ENCODE results near the gene TRIM52. TPM values are rescaled to one million over a fixed set of nuclear protein-coding genes. Genes with fewer than 3 reads are reported as not detected.
"Not testable (repeated sequence)": the region's sequence is repeated elsewhere in the genome, so short reads cannot be mapped to it uniquely, and the experiment has no call there.

The TRIM52 gene
- total and polyA plus RNA-seq, 5 experiments from 2014 or later, result 23.6 to 64.2 (median 36.3) TPM

DNA sequence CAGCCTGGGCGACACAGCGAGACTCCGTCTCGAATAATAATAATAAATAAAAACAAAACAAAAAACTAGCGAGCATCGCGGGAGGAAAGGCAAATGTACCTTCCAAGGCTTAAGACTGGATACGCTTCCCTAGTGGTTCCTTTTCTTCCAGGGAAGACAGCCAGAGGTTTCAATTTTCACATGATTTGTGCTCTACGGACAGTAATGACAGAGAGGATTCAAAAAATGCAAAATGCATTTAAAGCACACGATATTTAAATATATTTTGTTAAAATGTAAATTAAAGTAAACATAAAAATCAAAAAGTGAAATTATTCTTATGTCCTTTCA, 42.2 kb downstream of the TRIM52 start:
- Mint-ChIP-seq H3K27ac (peak overlapping the region in 8 of 10 donors; percentile 89 to 99 (median 97)), H3K4me3 (peak overlapping the region; percentile 87 to 99 (median 98)), H3K27me3 (peaks cover 0 to 12% (median 0%) of the 10 kb centered on the region in 5 donors), H3K4me1 (peaks cover 34 to 61% (median 56%) of the 10 kb centered on the region in 4 donors), H3K9me3 (peaks cover 0 to 15% (median 0%) of the 10 kb centered on the region in 9 donors), H3K36me3 (peaks cover 0 to 6% (median 3%) of the 10 kb centered on the region in 3 donors)
- no peak for ATAC-seq
- no peak for DNase-seq
- POLR2A ChIA-PET, result interaction anchor here (0.6 to 3.5 kb wide), 3 partner anchors 12 to 361 kb away, joined by 3 to 46 read pairs (median 4); no protein-coding TSS in a partner anchor

DNA sequence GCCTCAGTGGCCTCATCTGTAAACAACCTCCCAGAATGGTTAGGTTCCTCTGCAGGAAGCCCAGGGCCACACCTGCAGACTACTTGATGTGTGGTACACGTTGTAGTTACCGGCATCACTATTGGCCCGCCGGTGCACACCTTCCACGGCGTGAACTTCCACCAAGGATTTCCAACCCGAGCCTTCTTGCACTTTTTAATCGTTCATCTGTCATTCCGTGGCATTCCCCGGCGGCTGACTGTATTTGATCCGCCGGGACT, 43.2 kb downstream of the TRIM52 start:
- H3K4me1 Mint-ChIP-seq, result peaks cover 30 to 53% (median 51%) of the 10 kb centered on the region in 4 donors
- DNase-seq, result peak in 6 of 10 donors; percentile 29 to 67 (median 42)
- H3K27ac Mint-ChIP-seq, result peak overlapping the region; percentile 89 to 99 (median 96)

DNA sequence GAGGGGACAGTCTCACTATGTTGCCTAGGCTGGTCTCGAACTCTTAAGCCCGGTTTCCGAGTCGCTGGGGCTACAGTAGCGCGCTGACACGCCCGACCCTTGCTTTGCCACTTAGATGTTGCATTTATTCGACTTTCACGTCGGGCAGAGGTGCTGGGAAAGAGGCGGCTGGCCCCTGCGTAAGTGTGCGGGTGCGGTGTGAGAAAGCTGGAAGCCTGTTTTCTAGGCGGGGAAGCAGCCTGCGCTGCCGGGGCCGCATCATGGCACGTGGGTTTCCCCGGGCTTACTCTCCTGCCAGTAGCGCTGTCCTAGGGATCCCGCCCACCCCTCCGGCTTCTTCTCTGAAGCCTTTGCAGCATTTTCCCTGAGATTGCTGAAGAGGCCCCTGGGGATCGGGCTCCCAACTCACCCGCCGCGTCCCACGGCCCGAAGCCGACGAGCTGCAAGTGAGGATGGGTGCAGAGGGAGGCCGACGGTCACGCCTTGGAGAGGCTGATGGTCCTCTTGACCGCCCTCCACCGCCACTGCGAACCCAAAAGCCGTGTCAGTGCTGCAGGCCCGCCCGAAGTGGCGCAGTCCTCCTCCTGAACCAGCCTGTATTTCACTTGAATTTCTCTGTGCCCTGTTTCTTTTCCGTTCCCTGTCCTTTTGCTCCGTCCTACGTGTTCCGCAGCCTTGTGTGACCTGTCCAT, 43.7 kb downstream of the TRIM52 start:
- peaks cover 0 to 11% (median 0%) of the 10 kb centered on the region in 5 donors for H3K27me3 Mint-ChIP-seq
- H3K4me3 Mint-ChIP-seq, result peak overlapping the region; percentile 87 to 99 (median 98)
- peak; percentile 46 to 82 (median 68) for DNase-seq
- peaks cover 0 to 14% (median 0%) of the 10 kb centered on the region in 9 donors for H3K9me3 Mint-ChIP-seq
- peak overlapping the region; percentile 89 to 99 (median 96) for H3K27ac Mint-ChIP-seq
- ATAC-seq, result peak; percentile 29 to 36
- POLR2A ChIA-PET, result interaction anchor here (0.6 to 3.5 kb wide), 8 partner anchors 10 to 44 kb away, joined by 4 to 46 read pairs (median 8); partner anchors contain the start of genes TRIM52 and TRIM7
- H3K36me3 Mint-ChIP-seq, result peaks cover 0 to 6% (median 3%) of the 10 kb centered on the region in 3 donors
- H3K4me1 Mint-ChIP-seq, result peaks cover 28 to 51% (median 48%) of the 10 kb centered on the region in 4 donors

More for the DNA sequence above, 43.2 kb downstream of the TRIM52 start:
- Mint-ChIP-seq H3K4me3 (peak overlapping the region; percentile 87 to 99 (median 98)), H3K27me3 (peaks cover 0 to 12% (median 0%) of the 10 kb centered on the region in 5 donors), H3K36me3 (peaks cover 0 to 6% (median 3%) of the 10 kb centered on the region in 3 donors), H3K9me3 (peaks cover 0 to 15% (median 0%) of the 10 kb centered on the region in 9 donors)
- peak; percentile 22 to 24 for ATAC-seq
- POLR2A ChIA-PET, result interaction anchor here (1.0 to 3.5 kb wide), 6 partner anchors 11 to 43 kb away, joined by 4 to 46 read pairs (median 17); partner anchors contain the start of genes TRIM52 and TRIM7

DNA sequence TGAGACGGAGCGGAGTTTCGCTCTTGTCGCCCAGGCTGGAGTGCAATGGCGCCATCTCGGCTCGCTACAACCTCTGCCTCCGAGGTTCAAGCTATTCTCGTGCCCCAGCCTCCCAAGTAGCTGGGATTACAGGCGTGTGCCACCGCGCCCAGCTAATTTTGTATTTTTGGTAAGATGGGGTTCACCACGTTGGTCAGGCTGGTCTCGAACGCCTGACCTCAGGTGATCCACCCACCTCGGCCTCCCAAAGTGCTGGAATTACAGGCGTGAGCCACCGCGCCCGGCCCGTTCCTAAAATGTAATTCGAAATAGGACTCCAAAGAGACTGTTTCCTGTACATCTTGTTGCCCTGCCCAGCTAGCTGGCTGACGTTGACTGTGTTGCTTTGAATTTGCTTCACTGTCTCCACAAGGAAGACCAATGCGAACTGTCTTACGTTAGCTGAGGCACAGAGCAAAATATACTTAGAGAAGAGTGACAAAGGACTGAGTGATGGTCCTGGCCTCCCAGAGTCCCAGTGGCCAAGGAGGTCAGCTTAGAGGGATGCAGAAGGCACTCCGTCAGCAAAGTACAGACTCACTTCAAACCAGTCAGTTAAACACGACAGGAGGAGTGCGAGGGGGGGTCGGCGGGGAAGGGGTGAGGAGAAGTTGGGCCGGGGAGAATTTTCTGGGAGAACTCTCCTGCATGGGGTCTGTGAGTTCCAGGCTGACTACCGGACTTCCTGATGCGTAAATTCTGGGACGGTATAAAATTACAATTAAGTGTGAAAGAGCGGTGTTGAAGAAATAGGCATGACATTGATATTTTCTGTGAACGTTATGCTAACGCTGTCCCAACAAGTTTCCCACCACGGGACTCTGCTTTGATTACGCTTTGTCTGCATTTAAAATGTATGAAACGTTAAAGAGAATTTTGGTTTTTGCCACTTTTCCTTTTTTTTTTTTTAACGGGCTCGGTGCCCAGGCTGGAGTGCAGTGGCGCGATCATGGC, 44.6 kb downstream of the TRIM52 start:
- peaks cover 0 to 3% (median 2%) of the 10 kb centered on the region in 3 donors for H3K36me3 Mint-ChIP-seq
- POLR2A ChIA-PET, result interaction anchor here (0.6 to 3.5 kb wide), 9 partner anchors 9 to 45 kb away, joined by 3 to 46 read pairs (median 7); partner anchors contain the start of genes TRIM52 and TRIM7
- DNase-seq (peak in 7 of 10 donors; percentile 28 to 70 (median 46)), ATAC-seq (peak in 1 of 2 donors; percentile 45)
- peak overlapping the region; percentile 81 to 99 (median 92) for H3K27ac Mint-ChIP-seq
- peaks cover 22 to 45% (median 42%) of the 10 kb centered on the region in 4 donors for H3K4me1 Mint-ChIP-seq
- H3K4me3 Mint-ChIP-seq, result peak overlapping the region; percentile 87 to 99 (median 98)
- peaks cover 0 to 5% (median 0%) of the 10 kb centered on the region in 9 donors for H3K9me3 Mint-ChIP-seq
- peaks cover 0 to 4% (median 0%) of the 10 kb centered on the region in 5 donors for H3K27me3 Mint-ChIP-seq

DNA sequence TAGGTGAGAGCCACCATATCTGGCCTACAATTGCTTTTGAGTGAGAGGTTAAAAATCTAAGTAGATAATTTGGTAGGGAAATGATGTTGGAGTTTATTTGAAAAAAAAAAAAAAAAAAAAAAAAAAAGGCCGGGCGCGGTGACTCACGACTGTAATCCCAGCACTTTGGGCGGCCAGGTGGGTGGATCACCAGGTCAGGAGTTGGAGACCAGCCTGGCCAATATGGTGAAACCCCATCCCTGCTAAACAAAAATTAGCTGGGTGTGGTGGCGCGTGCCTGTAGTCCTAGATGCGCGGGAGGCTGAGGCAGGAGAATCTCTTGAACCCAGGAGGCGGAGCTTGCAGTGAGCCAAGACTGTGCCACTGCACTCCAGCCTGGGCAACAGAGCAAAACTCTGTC, 46.7 kb downstream of the TRIM52 start:
- H3K9me3 Mint-ChIP-seq, ATAC-seq, H3K36me3 Mint-ChIP-seq, H3K27ac Mint-ChIP-seq, H3K27me3 Mint-ChIP-seq, DNase-seq: not testable (repeated sequence)
- H3K4me1 Mint-ChIP-seq, result peaks cover 17 to 32% (median 28%) of the 10 kb centered on the region in 4 donors
- POLR2A ChIA-PET, result interaction anchor here (0.9 to 5.7 kb wide), 3 partner anchors 22 to 47 kb away, joined by 3 to 24 read pairs (median 9); no protein-coding TSS in a partner anchor
- peak overlapping the region in 4 of 10 donors; percentile 4 to 50 (median 28) for H3K4me3 Mint-ChIP-seq

DNA sequence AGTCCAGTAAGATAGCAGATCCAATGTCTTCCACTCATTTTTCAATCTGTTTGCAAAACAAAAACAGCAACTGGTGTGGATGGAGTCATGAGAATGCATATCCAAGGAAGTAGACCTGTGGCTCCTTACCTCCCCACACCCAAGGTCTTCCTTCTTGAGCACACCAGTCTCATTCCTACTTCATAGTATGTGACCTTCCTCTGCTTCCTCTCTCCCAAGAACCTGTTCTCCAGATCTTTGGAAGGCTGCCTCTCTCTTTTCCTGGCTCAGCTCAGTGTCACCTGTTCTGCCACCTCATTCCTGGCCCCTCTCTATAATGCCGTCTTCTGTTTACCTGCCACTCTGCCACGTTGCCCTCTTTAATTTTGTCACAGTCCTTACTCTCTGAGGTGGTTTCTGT, 48.0 kb downstream of the TRIM52 start:
- Mint-ChIP-seq H3K36me3 (no peaks in the 10 kb centered on the region), H3K27me3 (no peaks in the 10 kb centered on the region), H3K27ac (peak overlapping the region in 1 of 10 donors; percentile 15), H3K4me3 (no peak overlapping the region), H3K4me1 (peaks cover 18 to 32% (median 26%) of the 10 kb centered on the region in 4 donors), H3K9me3 (peaks cover 0 to 3% (median 0%) of the 10 kb centered on the region in 9 donors)
- ATAC-seq (no peak), DNase-seq (no peak)
- POLR2A ChIA-PET, result interaction anchor here (0.6 to 5.7 kb wide), 4 partner anchors 10 to 49 kb away, joined by 3 to 24 read pairs (median 4); partner anchors contain the start of gene TRIM41

DNA sequence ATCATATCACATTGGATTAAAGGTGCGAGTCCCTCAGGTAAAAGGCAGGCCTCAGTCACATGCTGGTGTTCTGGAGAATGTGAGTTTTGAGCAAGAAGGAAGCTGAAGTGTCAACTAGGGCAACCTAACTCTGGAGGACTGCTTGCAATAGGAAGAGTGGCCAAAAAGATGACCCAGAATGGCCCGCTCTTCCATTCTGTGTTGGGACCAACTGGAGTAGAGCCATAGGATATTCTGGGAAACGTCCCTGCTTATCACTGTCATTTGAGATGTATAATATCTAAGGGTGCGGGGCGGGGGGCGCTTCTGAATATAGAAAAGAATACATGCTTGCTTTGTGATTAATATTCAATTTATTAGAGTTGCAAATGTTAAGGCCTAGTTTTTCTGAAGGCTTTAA, 48.9 kb downstream of the TRIM52 start:
- peaks cover 0 to 5% (median 0%) of the 10 kb centered on the region in 9 donors for H3K9me3 Mint-ChIP-seq
- DNase-seq, result no peak
- peaks cover 0 to 3% (median 0%) of the 10 kb centered on the region in 3 donors for H3K36me3 Mint-ChIP-seq
- H3K27me3 Mint-ChIP-seq, result peaks cover 0 to 4% (median 0%) of the 10 kb centered on the region in 5 donors
- POLR2A ChIA-PET, result interaction anchor here (0.6 to 5.7 kb wide), 3 partner anchors 20 to 29 kb away, joined by 3 to 24 read pairs (median 7); no protein-coding TSS in a partner anchor
- no peak overlapping the region for H3K4me3 Mint-ChIP-seq
- H3K27ac Mint-ChIP-seq, result no peak overlapping the region
- no peak for ATAC-seq
- H3K4me1 Mint-ChIP-seq, result peaks cover 18 to 35% (median 26%) of the 10 kb centered on the region in 4 donors

DNA sequence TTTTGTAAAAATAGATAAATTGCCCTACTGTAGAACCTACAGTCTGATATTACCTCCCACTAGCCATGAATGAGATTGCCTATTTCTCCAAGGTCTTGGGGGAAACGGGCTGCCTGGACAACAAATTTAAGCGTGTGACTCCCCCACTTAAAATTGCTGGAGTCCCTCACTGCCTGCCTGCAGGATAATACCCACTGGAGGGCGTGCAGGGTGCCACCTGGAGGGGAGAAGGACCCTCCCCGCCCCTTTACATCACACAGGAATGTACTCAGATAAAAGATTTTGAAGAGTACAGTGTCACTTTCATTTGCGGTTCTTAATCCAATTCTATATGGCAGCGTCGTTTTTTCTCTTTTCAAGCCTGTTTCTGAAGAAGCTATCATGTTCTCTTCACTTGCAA, 49.7 kb downstream of the TRIM52 start:
- Mint-ChIP-seq H3K4me3 (no peak overlapping the region), H3K4me1 (peaks cover 19 to 38% (median 30%) of the 10 kb centered on the region in 4 donors), H3K27ac (peak overlapping the region in 3 of 10 donors; percentile 37 to 67 (median 42)), H3K9me3 (peaks cover 0 to 10% (median 0%) of the 10 kb centered on the region in 9 donors), H3K36me3 (peaks cover 0 to 7% (median 2%) of the 10 kb centered on the region in 3 donors), H3K27me3 (peaks cover 0 to 10% (median 4%) of the 10 kb centered on the region in 5 donors)
- ATAC-seq (no peak), DNase-seq (peak in 2 of 10 donors; percentile 27 to 32)
- POLR2A ChIA-PET, result interaction anchor here (5.7 kb wide), 1 partner anchor 19 kb away, joined by 24 read pairs; no protein-coding TSS in a partner anchor

DNA sequence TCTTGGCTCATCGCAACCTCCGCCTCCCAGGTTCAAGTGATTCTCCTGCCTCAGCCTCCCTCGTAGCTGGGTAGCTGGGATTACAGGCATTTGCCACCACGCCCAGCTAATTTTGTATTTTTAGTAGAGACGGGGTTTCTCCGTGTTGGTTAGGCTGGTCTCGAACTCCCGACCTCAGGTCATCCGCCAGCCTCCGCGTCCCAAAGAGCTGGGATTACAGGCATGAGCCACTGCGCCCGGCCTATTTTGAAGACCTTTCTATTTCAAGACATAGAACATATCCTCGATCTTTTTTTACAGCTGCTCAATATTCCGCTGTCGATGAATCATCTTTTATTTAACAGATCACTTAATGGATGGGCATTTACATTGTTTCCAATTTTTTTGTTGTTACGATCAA, 50.2 kb downstream of the TRIM52 start:
- ATAC-seq, DNase-seq, H3K4me3 Mint-ChIP-seq, H3K36me3 Mint-ChIP-seq, H3K9me3 Mint-ChIP-seq: not testable (repeated sequence)
- H3K27me3 Mint-ChIP-seq, result peaks cover 4 to 15% (median 8%) of the 10 kb centered on the region in 5 donors
- POLR2A ChIA-PET, result interaction anchor here (5.7 kb wide), 1 partner anchor 19 kb away, joined by 24 read pairs; no protein-coding TSS in a partner anchor
- H3K27ac Mint-ChIP-seq, result peak overlapping the region in 2 of 10 donors; percentile 1 to 37
- peaks cover 22 to 41% (median 33%) of the 10 kb centered on the region in 4 donors for H3K4me1 Mint-ChIP-seq

DNA sequence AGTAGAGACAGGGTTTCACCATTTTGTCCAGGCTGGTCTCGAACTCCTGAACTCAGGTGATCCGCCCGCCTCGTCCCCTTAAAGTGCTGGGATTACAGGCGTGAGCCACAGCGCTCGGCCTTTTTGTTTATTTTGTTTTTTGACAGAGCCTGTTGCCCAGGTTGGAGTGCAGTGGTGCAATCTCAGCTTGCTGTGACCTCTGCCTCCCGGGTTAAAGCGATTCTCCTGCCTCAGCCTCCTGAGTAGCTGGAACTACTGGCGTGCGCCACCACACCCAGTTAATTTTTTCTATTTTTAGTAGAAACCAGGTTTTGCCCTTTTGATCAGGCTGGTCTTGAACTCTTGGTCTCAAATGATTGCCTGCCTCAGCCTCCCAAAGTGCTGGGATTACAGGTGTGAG, 50.8 kb downstream of the TRIM52 start:
- Mint-ChIP-seq H3K27me3 (peaks cover 4 to 16% (median 10%) of the 10 kb centered on the region in 5 donors), H3K4me1 (peaks cover 25 to 46% (median 34%) of the 10 kb centered on the region in 4 donors)
- not testable (repeated sequence) for DNase-seq, ATAC-seq, H3K27ac Mint-ChIP-seq, H3K9me3 Mint-ChIP-seq, H3K36me3 Mint-ChIP-seq, H3K4me3 Mint-ChIP-seq
- POLR2A ChIA-PET, result interaction anchor here (0.8 to 5.7 kb wide), 3 partner anchors 18 to 51 kb away, joined by 4 to 51 read pairs (median 24); partner anchors contain the start of gene TRIM52

DNA sequence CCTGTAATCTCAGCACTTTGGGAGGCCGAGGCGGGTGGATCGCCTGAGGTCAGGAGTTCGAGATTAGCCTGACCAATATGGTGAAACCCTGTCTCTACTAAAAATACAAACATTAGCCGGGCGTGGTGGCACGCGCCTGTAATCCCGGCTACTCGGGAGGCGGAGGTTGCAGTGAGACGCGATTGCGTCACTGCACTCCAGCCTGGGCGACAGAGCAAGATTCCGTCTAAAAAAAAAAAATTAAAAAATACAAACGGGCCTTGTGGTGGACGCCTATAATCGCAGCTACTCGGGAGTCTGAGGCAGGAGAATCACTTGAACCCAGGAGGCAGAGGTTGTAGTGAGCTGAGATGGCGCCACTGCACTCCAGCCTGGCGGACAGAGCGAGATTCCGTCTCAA, 51.9 kb downstream of the TRIM52 start:
- ATAC-seq, H3K4me3 Mint-ChIP-seq, H3K9me3 Mint-ChIP-seq, DNase-seq, H3K27ac Mint-ChIP-seq, H3K36me3 Mint-ChIP-seq: not testable (repeated sequence)
- peaks cover 26 to 52% (median 34%) of the 10 kb centered on the region in 4 donors for H3K4me1 Mint-ChIP-seq
- H3K27me3 Mint-ChIP-seq, result peaks cover 4 to 18% (median 10%) of the 10 kb centered on the region in 5 donors
- POLR2A ChIA-PET, result interaction anchor here (4.8 to 6.3 kb wide), 2 partner anchors 14 to 52 kb away, joined by 51 to 92 read pairs; partner anchors contain the start of genes TRIM41 and TRIM52
